GM18526 (cell line): ENCODE results near the gene AURKA.

Source experiments
- POLR2A ChIP-seq: IDR thresholded peaks from 3 replicates; pipeline ENCODE4 v1.6.1; 2011; ENCODE audit not compliant: insufficient read length; ENCODE audit errors: extremely low read depth

The AURKA gene

GRCh38 chr20:56426926-56427325, 34.9 kb upstream of the AURKA start:
- no peak for TF ChIP-seq POLR2A

GRCh38 chr20:56426026-56426425, 34.0 kb upstream of the AURKA start:
- TF ChIP-seq POLR2A: no peak

GRCh38 chr20:56424931-56425330, 32.9 kb upstream of the AURKA start:
- no peak for TF ChIP-seq POLR2A

- no peak for TF ChIP-seq POLR2A
These were observed 31.9 kb upstream of the AURKA start for GRCh38 chr20:56423886-56424285.

GRCh38 chr20:56423211-56423610, 31.2 kb upstream of the AURKA start:
- TF ChIP-seq POLR2A: no peak

GRCh38 chr20:56422824-56423189, 30.8 kb upstream of the AURKA start:
- TF ChIP-seq POLR2A: no peak

- TF ChIP-seq POLR2A: no peak
These were observed 30.2 kb upstream of the AURKA start for GRCh38 chr20:56422076-56422823.

- no peak for TF ChIP-seq POLR2A
These were observed 29.1 kb upstream of the AURKA start for GRCh38 chr20:56420940-56421688.

- TF ChIP-seq POLR2A: no peak
These were observed 28.0 kb upstream of the AURKA start for GRCh38 chr20:56420028-56420427.

- TF ChIP-seq POLR2A: no peak
These were observed 26.4 kb upstream of the AURKA start for GRCh38 chr20:56418385-56418861.

GRCh38 chr20:56417911-56418310, 25.9 kb upstream of the AURKA start:
- no peak for TF ChIP-seq POLR2A

GRCh38 chr20:56417402-56417801, 25.4 kb upstream of the AURKA start:
- no peak for TF ChIP-seq POLR2A

GRCh38 chr20:56414842-56415765, 23.1 kb upstream of the AURKA start:
- no peak for TF ChIP-seq POLR2A

- no peak for TF ChIP-seq POLR2A
These were observed 20.9 kb upstream of the AURKA start for GRCh38 chr20:56412949-56413348.

- TF ChIP-seq POLR2A: no peak
These were observed 20.4 kb upstream of the AURKA start for GRCh38 chr20:56412473-56412790.
